ENCODE measurements around the gene KLRD1.

- no peak for TF ChIP-seq CTCF (IDR thresholded peaks at IDR 0.05)
- TF ChIP-seq POLR2A (IDR thresholded peaks at IDR 0.05): no peak
- TF ChIP-seq EP300 (IDR thresholded peaks at IDR 0.05): no peak
Observed at GRCh38 chr12:10276774-10277173, 30.9 kb upstream of the KLRD1 start.

All from gastroesophageal sphincter (tissue), 3 donors.